ENCODE measurements around the gene STRADB. TPM values are rescaled to one million over a fixed set of nuclear protein-coding genes. Genes with fewer than 3 reads are reported as not detected.

The STRADB gene
- total and polyA plus RNA-seq, 2 of the 4 experiments (the other 2 are of a cell fraction) = 14.9 to 31.5 TPM

- Histone ChIP-seq H3K9ac (ENCODE audit: low read depth, low read length) (no peak overlapping the region), H4K91ac (ENCODE audit: insufficient read depth, low read depth, low read length) (no peak overlapping the region), H3K36me3 (ENCODE audit: control insufficient read depth, insufficient read depth, low read length) (peaks cover 10% of the 10 kb centered on the region), H2BK5ac (ENCODE audit: low read depth, low read length, poor library complexity, severe bottlenecking) (no peak overlapping the region), H3K9me1 (ENCODE audit: insufficient read depth, low read length) (no peaks in the 10 kb centered on the region), H3K18ac (ENCODE audit: low read depth, low read length) (no peak overlapping the region), H2BK15ac (ENCODE audit: low read depth, low read length) (no peak overlapping the region), H2BK120ac (ENCODE audit: low read depth, low read length) (no peak overlapping the region), H2AK9ac (replicated peaks; ENCODE audit: low read depth, low read length, poor library complexity) (no peak overlapping the region), H3K79me1 (ENCODE audit: low read depth in 1 of 2, low read length in 2 of 2) (no peaks in the 10 kb centered on the region; a peak in 1 of 4 replicates), H3K4me2 (ENCODE audit: low read depth, low read length) (no peak overlapping the region), H3K27ac (ENCODE audit: insufficient read depth, low read length) (no peak overlapping the region), H2BK20ac (ENCODE audit: low read depth, low read length) (no peak overlapping the region), H3K4ac (ENCODE audit: low read depth, low read length) (no peak overlapping the region), H3K56ac (ENCODE audit: extremely low read depth, insufficient read depth, low read length) (no peak overlapping the region), H4K5ac (ENCODE audit: low read depth, low read length) (no peak overlapping the region), H4K8ac (ENCODE audit: low read depth in 2 of 2, low read length in 2 of 2) (no peak overlapping the region), H3K23ac (ENCODE audit: low read depth, low read length) (no peak overlapping the region), H3K4me3 (ENCODE audit: insufficient read depth, low read depth, low read length) (no peak overlapping the region), H3K27me3 (ENCODE audit: control insufficient read depth, insufficient read depth, low read length) (no peaks in the 10 kb centered on the region), H3K14ac (replicated peaks; ENCODE audit: low read depth, low read length) (no peak overlapping the region), H4K20me1 (ENCODE audit: insufficient read depth, low read length) (no peaks in the 10 kb centered on the region), H3K4me1 (ENCODE audit: control insufficient read depth, insufficient read depth, low read length) (no peaks in the 10 kb centered on the region), H2AK5ac (ENCODE audit: low read depth, low read length) (no peak overlapping the region), H3K9me3 (ENCODE audit: control insufficient read depth, insufficient read depth, low read length) (no peaks in the 10 kb centered on the region), H2AFZ (replicated peaks; ENCODE audit: low read length, poor library complexity) (no peak overlapping the region)
- TF ChIP-seq CEBPB (IDR thresholded peaks at IDR 0.05; ENCODE audit: low read depth, low read length) (no peak), ELK1 (IDR thresholded peaks at IDR 0.05; ENCODE audit: borderline replicate concordance, low read depth, low read length) (no peak), FOS (IDR thresholded peaks at IDR 0.05; ENCODE audit: low read depth, low read length) (no peak), CHD1 (IDR thresholded peaks at IDR 0.05; ENCODE audit: low read depth, low read length) (no peak), USF2 (IDR thresholded peaks at IDR 0.05; ENCODE audit: low read depth, low read length) (no peak), MAFK (IDR thresholded peaks at IDR 0.05; ENCODE audit: low read depth, low read length) (no peak), NFE2L2 (IDR thresholded peaks at IDR 0.05; ENCODE audit: low read depth, low read length) (no peak), RCOR1 (IDR thresholded peaks at IDR 0.05; ENCODE audit: insufficient replicate concordance, low read length) (no peak), MXI1 (IDR thresholded peaks at IDR 0.05; ENCODE audit: borderline replicate concordance, low read depth, low read length) (no peak), POLR2A (IDR thresholded peaks at IDR 0.05; ENCODE audit: low read depth, low read length) (no peak), RFX5 (IDR thresholded peaks at IDR 0.05; ENCODE audit: low read depth, low read length) (no peak), SMC3 (IDR thresholded peaks at IDR 0.05; ENCODE audit: low read depth, low read length) (no peak), RAD21 (IDR thresholded peaks at IDR 0.05; ENCODE audit: low read length) (no peak)
- TF ChIP-seq, protein P1, sequence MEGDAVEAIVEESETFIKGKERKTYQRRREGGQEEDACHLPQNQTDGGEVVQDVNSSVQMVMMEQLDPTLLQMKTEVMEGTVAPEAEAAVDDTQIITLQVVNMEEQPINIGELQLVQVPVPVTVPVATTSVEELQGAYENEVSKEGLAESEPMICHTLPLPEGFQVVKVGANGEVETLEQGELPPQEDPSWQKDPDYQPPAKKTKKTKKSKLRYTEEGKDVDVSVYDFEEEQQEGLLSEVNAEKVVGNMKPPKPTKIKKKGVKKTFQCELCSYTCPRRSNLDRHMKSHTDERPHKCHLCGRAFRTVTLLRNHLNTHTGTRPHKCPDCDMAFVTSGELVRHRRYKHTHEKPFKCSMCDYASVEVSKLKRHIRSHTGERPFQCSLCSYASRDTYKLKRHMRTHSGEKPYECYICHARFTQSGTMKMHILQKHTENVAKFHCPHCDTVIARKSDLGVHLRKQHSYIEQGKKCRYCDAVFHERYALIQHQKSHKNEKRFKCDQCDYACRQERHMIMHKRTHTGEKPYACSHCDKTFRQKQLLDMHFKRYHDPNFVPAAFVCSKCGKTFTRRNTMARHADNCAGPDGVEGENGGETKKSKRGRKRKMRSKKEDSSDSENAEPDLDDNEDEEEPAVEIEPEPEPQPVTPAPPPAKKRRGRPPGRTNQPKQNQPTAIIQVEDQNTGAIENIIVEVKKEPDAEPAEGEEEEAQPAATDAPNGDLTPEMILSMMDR (conservative IDR thresholded peaks at IDR 0.05; ENCODE audit: low read depth, low read length) = no peak
- BruUV-seq (replicated peaks) = no TSS peak
- CTCF ChIA-PET = no interaction called here
- DNase-seq (no peak), ATAC-seq (ENCODE audit: low read depth) (no peak)
- WGBS, 2 experiments (ENCODE audit: extremely low coverage in 2 of 2, insufficient read length in 1 of 2) = no CpG with 5 or more reads among the region's 1 CpG
- intact Hi-C loops (cut with micrococcal nuclease) = no loop called here
- in situ Hi-C loops (cut with MboI; ENCODE audit: low sequenced_read_pairs) = no loop called here
- dilution Hi-C loops (cut with HindIII; ENCODE audit: low sequenced_read_pairs, unreplicated experiment) = no loop called here
- POLR2A ChIA-PET (ENCODE audit: unreplicated experiment) = no interaction called here
These were observed 31.8 kb downstream of the STRADB start for GRCh38 chr2:201483342-201483741.
